ENCODE data around the gene KCNJ6. TPM values are rescaled to one million over a fixed set of nuclear protein-coding genes. Genes with fewer than 3 reads are reported as not detected.

KCNJ6 gene
- total and polyA plus RNA-seq, 4 donors: 0.01 TPM; not detected in 3

- Histone ChIP-seq H3K9ac (ENCODE audit: low read depth in 1 of 2, low read length in 2 of 2) (no peak overlapping the region), H3K36me3 (ENCODE audit: control insufficient read depth in 4 of 4, insufficient read depth in 3 of 4, low read depth in 1 of 4, low read length in 3 of 4) (no peaks in the 10 kb centered on the region), H3K27ac (ENCODE audit: low read depth in 1 of 2, low read length in 2 of 2) (no peak overlapping the region), H3K4me3 (ENCODE audit: low read depth in 1 of 3, low read length in 3 of 3) (no peak overlapping the region), H3K27me3 (ENCODE audit: control insufficient read depth in 4 of 4, insufficient read depth in 4 of 4, low read length in 3 of 4) (peaks cover 0 to 5% (median 0%) of the 10 kb centered on the region in 4 donors), H3K4me1 (ENCODE audit: control insufficient read depth in 4 of 4, insufficient read depth in 4 of 4, low read length in 3 of 4) (no peaks in the 10 kb centered on the region), H3K9me3 (ENCODE audit: control insufficient read depth in 4 of 4, low read length in 3 of 4) (no peaks in the 10 kb centered on the region)
- WGBS: 83% methylated on average over 10 of the region's 10 CpGs
- no peak for DNase-seq (ENCODE audit: low spot score)
- TF ChIP-seq ZBTB33 (IDR thresholded peaks at IDR 0.05): no peak
- no peak for TF ChIP-seq YY1 (IDR thresholded peaks at IDR 0.05)
- no peak for TF ChIP-seq NR2F2 (IDR thresholded peaks at IDR 0.05)
- no peak for TF ChIP-seq ATF3 (IDR thresholded peaks at IDR 0.05)
These were observed 181.4 kb downstream of the KCNJ6 start for GRCh38 chr21:37734846-37735245.

GRCh38 chr21:37732927-37733326 is 183.3 kb downstream of the KCNJ6 start:
- Histone ChIP-seq H3K9me3 (ENCODE audit: control insufficient read depth in 4 of 4, low read length in 3 of 4) (no peaks in the 10 kb centered on the region), H3K36me3 (ENCODE audit: control insufficient read depth in 4 of 4, insufficient read depth in 3 of 4, low read depth in 1 of 4, low read length in 3 of 4) (no peaks in the 10 kb centered on the region), H3K4me1 (ENCODE audit: control insufficient read depth in 4 of 4, insufficient read depth in 4 of 4, low read length in 3 of 4) (no peaks in the 10 kb centered on the region), H3K9ac (ENCODE audit: low read depth in 1 of 2, low read length in 2 of 2) (no peak overlapping the region), H3K4me3 (ENCODE audit: low read depth in 1 of 3, low read length in 3 of 3) (no peak overlapping the region), H3K27ac (ENCODE audit: low read depth in 1 of 2, low read length in 2 of 2) (no peak overlapping the region), H3K27me3 (ENCODE audit: control insufficient read depth in 4 of 4, insufficient read depth in 4 of 4, low read length in 3 of 4) (peaks cover 0 to 5% (median 0%) of the 10 kb centered on the region in 4 donors)
- 64% methylated on average over 4 of the region's 4 CpGs for WGBS
- TF ChIP-seq FOXA2 (IDR thresholded peaks at IDR 0.05): no peak
- no peak for TF ChIP-seq REST (IDR thresholded peaks at IDR 0.05)
- no peak for TF ChIP-seq JUND (IDR thresholded peaks at IDR 0.05)
- TF ChIP-seq SP1 (IDR thresholded peaks at IDR 0.05): no peak
- TF ChIP-seq RXRA (IDR thresholded peaks at IDR 0.05): no peak
- no peak for DNase-seq (ENCODE audit: low spot score)

DNA sequence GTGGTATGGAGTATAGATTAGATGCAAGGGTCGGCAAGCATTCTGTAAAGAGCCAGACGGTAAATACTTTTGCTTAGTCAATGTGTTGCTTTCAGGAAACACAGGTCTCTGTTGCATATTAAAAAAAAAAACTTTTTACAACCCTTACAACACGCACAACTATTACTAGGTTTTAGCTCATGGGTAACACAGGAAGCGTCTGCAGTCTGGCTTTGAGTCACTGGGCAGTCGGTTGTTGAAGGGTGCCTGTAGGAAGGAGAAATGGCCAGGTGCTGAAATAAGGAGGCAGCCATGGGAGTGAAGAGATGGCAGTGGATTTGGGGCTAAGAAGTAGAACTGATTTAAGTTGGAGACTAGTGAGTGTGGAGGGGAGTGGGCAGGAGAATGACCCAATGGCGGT is 192.1 kb downstream of the KCNJ6 start:
- H3K4me3 ChIP-seq (ENCODE audit: low read depth in 1 of 3, low read length in 3 of 3): no peak overlapping the region
- H3K27me3 ChIP-seq (ENCODE audit: control insufficient read depth in 4 of 4, insufficient read depth in 4 of 4, low read length in 3 of 4): peaks cover 0 to 1% (median 0%) of the 10 kb centered on the region in 4 donors
- H3K4me1 ChIP-seq (ENCODE audit: control insufficient read depth in 4 of 4, insufficient read depth in 4 of 4, low read length in 3 of 4): no peaks in the 10 kb centered on the region
- TF ChIP-seq EGR1 (IDR thresholded peaks at IDR 0.05; ENCODE audit: low read depth in 2 of 2) (no peak), JUND (IDR thresholded peaks at IDR 0.05) (no peak), TAF1 (conservative IDR thresholded peaks at IDR 0.05) (no peak), ATF3 (IDR thresholded peaks at IDR 0.05) (no peak), RXRA (IDR thresholded peaks at IDR 0.05) (no peak), RAD21 (IDR thresholded peaks at IDR 0.05) (no peak), GABPA (IDR thresholded peaks at IDR 0.05 in 1 of 2, conservative IDR thresholded peaks at IDR 0.05 in 1 of 2) (no peak)
- TF ChIP-seq, protein P1, sequence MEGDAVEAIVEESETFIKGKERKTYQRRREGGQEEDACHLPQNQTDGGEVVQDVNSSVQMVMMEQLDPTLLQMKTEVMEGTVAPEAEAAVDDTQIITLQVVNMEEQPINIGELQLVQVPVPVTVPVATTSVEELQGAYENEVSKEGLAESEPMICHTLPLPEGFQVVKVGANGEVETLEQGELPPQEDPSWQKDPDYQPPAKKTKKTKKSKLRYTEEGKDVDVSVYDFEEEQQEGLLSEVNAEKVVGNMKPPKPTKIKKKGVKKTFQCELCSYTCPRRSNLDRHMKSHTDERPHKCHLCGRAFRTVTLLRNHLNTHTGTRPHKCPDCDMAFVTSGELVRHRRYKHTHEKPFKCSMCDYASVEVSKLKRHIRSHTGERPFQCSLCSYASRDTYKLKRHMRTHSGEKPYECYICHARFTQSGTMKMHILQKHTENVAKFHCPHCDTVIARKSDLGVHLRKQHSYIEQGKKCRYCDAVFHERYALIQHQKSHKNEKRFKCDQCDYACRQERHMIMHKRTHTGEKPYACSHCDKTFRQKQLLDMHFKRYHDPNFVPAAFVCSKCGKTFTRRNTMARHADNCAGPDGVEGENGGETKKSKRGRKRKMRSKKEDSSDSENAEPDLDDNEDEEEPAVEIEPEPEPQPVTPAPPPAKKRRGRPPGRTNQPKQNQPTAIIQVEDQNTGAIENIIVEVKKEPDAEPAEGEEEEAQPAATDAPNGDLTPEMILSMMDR (IDR thresholded peaks at IDR 0.05; ENCODE audit: low read depth, low read length, missing input control): no peak
- H3K36me3 ChIP-seq (ENCODE audit: control insufficient read depth in 4 of 4, insufficient read depth in 3 of 4, low read depth in 1 of 4, low read length in 3 of 4): no peaks in the 10 kb centered on the region
- WGBS: 76% methylated on average over 6 of the region's 6 CpGs
- no peak overlapping the region for H3K27ac ChIP-seq (ENCODE audit: low read depth in 1 of 2, low read length in 2 of 2)
- H3K9me3 ChIP-seq (ENCODE audit: control insufficient read depth in 4 of 4, low read length in 3 of 4): no peaks in the 10 kb centered on the region
- no peak overlapping the region for H3K9ac ChIP-seq (ENCODE audit: low read depth in 1 of 2, low read length in 2 of 2)
- no peak for DNase-seq (ENCODE audit: low spot score)

Data from liver (tissue), 9 donors.